GM12892 (cell line): Measurements from ENCODE around the gene RAP1GAP.
"Not testable (repeated sequence)": the region's sequence is repeated elsewhere in the genome, so short reads cannot be mapped to it uniquely, and the experiment has no call there.

ENCODE experiments used
- DNase-seq: peaks from one replicate; pipeline ENCODE4 v3.0.0; 2011; ENCODE audit not compliant: insufficient read length
- FAIRE-seq: peaks from 2 replicates; lab custom pipeline; 2011; peaks lifted over from hg19 to GRCh38; lab: Jason Lieb, UNC
- POLR2A ChIP-seq: IDR thresholded peaks from 2 replicates; pipeline ENCODE4 v1.6.1; 2011; ENCODE audit warnings: low read depth, low read length, control low read depth
- POLR2AphosphoS5 ChIP-seq: IDR thresholded peaks from 2 replicates; pipeline ENCODE4 v1.6.1; 2011; ENCODE audit warnings: low read depth, low read length, control low read depth
- TAF1 ChIP-seq: IDR thresholded peaks from 2 replicates; pipeline ENCODE4 v1.6.1; 2011; ENCODE audit warnings: low read depth, mild to moderate bottlenecking, control low read depth, low read length, borderline replicate concordance

The RAP1GAP gene

GRCh38 chr1:21634806-21635535, 34.2 kb downstream of the RAP1GAP start:
- no peak for FAIRE-seq
- TF ChIP-seq POLR2A (no peak), POLR2AphosphoS5 (no peak), TAF1 (no peak)
- DNase-seq, result no peak

GRCh38 chr1:21633992-21634805, 35.0 kb downstream of the RAP1GAP start:
- FAIRE-seq (no peak), DNase-seq (no peak)
- TF ChIP-seq POLR2A (no peak), TAF1 (no peak), POLR2AphosphoS5 (no peak)

GRCh38 chr1:21633141-21633755, 35.9 kb downstream of the RAP1GAP start:
- TF ChIP-seq POLR2AphosphoS5, result no peak
- no peak for TF ChIP-seq POLR2A
- TF ChIP-seq TAF1, result no peak
- FAIRE-seq (no peak), DNase-seq (no peak)

GRCh38 chr1:21631944-21632887, 36.9 kb downstream of the RAP1GAP start:
- TF ChIP-seq POLR2AphosphoS5 (no peak), TAF1 (no peak), POLR2A (no peak)
- no peak for DNase-seq
- FAIRE-seq, result no peak

- FAIRE-seq, result not testable (repeated sequence)
Measured at GRCh38 chr1:21631590-21631943, 37.6 kb downstream of the RAP1GAP start.

GRCh38 chr1:21630571-21631343, 38.4 kb downstream of the RAP1GAP start:
- no peak for FAIRE-seq
- DNase-seq, result no peak
- TF ChIP-seq POLR2A (no peak), POLR2AphosphoS5 (no peak), TAF1 (no peak)

More at GRCh38 chr1:21631590-21631943, 37.6 kb downstream of the RAP1GAP start:
- DNase-seq, result not testable (repeated sequence)

GRCh38 chr1:21629971-21630370, 39.2 kb downstream of the RAP1GAP start:
- no peak for DNase-seq
- no peak for TF ChIP-seq POLR2AphosphoS5
- no peak for TF ChIP-seq POLR2A
- no peak for TF ChIP-seq TAF1
- FAIRE-seq, result no peak

- TF ChIP-seq POLR2AphosphoS5 (no peak), POLR2A (no peak), TAF1 (no peak)
- DNase-seq (no peak), FAIRE-seq (no peak)
Measured at GRCh38 chr1:21628798-21629393, 40.3 kb downstream of the RAP1GAP start.

GRCh38 chr1:21626921-21627339, 42.2 kb downstream of the RAP1GAP start:
- TF ChIP-seq TAF1 (no peak), POLR2A (no peak), POLR2AphosphoS5 (no peak)
- DNase-seq, result no peak
- FAIRE-seq, result no peak

- DNase-seq, result no peak
- FAIRE-seq, result no peak
- TF ChIP-seq POLR2A, result no peak
- no peak for TF ChIP-seq POLR2AphosphoS5
- TF ChIP-seq TAF1, result no peak
Measured at GRCh38 chr1:21625390-21626190, 43.6 kb downstream of the RAP1GAP start.
